Esophagus mucosa (tissue), 1 donor: ENCODE data around the gene RNU6-9. TPM values are rescaled to one million over a fixed set of nuclear protein-coding genes. Genes with fewer than 3 reads are reported as not detected.
A peak's percentile ranks its signal among the peaks of the same experiment; 100 is the strongest.
"Not testable (repeated sequence)": the region's sequence is repeated elsewhere in the genome, so short reads cannot be mapped to it uniquely, and the experiment has no call there.

Experiments used
- ATAC-seq: fragments of 200-7000 bp; cut with Tn5 transposase; one replicate; pipeline ENCODE4 v1.9.1; 2020
- total RNA-seq: library from RNA; stranded (reverse); gene quantifications from one replicate; pipeline ENCODE4 v1.2.4, GENCODE V29; 2023
- donor health status: DM: yes; HTN: yes; CAD: no.

Gene RNU6-9
- total RNA-seq, 1 donor from 2014 or later = not detected

DNA sequence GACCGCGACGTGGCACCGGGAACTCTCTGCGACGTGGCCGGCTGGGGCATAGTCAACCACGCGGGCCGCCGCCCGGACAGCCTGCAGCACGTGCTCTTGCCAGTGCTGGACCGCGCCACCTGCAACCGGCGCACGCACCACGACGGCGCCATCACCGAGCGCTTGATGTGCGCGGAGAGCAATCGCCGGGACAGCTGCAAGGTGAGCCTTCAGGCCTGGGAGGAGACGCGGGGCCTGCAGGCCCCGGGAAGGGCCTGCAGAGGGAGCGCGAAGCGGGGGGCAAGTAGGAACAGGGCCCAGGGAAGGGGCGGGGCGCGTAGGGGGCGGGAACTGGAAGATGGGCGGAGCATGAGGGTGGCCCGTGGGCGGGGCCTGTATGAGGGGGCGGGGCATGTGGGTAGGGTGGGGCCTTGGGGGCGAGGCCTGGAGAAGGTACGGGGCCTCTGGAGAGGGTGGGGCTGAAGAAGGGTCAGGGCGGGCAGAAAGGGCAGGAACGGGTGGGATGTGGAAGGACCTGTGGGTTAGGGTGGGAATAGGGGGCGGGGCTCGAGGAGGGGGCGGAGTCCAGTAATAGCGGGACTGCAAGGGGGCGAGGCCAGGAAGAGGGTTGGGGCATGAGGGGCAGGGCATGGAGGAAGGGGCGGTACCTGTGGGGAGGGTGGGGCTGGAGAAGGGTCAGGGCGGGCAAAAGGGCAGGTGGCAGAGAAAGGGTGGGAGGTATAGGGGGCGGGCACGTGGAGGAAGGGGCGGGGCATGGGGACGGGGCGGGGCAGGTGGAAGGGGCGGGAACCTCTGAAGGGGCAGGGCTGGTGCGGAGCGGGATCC, 31.3 kb upstream of the RNU6-9 start:
- peak; percentile 54 for ATAC-seq

DNA sequence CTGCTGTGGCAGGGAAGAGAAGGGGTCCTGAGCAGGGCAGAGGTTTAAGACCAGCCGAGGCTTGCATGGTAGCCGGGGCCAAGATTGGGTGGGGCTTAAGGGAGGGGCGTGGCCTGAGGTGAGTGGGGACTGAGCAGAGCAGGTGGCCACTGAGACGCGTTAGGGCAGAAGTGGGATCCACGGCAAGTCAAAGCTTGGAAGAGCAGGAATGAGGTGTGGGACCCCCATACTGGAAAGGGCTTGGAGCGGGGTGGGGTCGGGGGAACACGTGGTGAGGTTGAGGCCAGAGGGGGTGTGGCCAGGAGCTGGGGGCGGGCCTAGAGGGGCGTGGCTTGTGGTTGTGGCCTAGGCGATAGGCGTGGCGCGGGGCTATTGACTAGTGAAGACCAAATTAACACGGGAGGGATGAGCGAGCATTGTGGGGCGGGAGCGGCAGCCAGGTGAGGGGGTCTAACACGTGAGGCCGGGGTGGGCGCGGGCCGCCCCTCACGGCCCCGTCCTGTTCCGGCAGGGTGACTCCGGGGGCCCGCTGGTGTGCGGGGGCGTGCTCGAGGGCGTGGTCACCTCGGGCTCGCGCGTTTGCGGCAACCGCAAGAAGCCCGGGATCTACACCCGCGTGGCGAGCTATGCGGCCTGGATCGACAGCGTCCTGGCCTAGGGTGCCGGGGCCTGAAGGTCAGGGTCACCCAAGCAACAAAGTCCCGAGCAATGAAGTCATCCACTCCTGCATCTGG, 30.5 kb upstream of the RNU6-9 start:
- peak; percentile 40 for ATAC-seq

GRCh38 chr19:863315-863620, 30.0 kb upstream of the RNU6-9 start:
- no peak for ATAC-seq

DNA sequence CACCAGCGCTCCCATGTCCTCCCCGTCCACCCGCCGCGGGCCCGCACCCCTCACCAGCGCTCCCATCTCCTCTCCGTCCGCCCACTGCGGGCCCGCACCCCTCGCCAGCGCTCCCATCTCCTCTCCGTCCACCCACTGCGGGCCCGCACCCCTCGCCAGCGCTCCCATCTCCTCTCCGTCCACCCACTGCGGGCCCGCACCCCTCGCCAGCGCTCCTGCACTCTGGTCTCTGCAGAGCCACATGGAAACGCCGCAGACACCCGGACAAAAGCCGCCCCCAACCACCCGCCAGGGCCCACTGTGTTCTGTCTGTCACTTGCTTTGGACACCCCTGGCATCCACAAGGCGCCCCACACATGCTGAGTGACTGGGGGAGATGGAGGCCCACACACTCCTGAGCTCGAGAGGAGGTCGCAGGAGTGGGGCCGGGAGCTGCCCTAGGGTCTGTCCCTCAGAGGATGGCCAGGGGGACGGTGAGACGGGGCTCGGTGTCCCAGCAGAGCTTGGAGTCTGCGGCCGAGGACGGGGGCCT, 26.4 kb upstream of the RNU6-9 start:
- ATAC-seq = no peak

DNA sequence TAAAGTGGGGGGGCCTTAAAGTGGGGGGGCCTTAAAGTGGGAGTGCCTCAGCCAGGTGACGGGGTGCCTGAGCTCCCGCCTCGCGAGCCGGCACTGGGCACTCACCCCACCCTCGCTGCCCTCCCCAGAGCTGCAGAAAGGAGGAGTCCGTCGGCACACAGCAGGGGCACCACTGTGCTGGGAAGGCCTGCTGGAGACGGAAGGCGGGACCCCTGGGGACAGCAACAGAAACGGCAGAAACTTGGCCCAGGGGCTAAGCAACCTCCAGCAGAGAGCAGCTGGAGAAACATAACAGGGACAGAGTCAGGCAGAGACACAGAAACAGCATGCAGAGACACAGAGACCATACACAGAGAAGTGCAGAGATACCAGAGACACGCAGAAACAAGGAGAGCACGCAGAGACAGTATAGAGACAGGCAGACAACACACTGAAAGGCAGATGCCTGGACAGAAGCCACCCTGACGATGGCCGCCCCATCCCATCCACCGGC, 25.9 kb upstream of the RNU6-9 start:
- no peak for ATAC-seq

DNA sequence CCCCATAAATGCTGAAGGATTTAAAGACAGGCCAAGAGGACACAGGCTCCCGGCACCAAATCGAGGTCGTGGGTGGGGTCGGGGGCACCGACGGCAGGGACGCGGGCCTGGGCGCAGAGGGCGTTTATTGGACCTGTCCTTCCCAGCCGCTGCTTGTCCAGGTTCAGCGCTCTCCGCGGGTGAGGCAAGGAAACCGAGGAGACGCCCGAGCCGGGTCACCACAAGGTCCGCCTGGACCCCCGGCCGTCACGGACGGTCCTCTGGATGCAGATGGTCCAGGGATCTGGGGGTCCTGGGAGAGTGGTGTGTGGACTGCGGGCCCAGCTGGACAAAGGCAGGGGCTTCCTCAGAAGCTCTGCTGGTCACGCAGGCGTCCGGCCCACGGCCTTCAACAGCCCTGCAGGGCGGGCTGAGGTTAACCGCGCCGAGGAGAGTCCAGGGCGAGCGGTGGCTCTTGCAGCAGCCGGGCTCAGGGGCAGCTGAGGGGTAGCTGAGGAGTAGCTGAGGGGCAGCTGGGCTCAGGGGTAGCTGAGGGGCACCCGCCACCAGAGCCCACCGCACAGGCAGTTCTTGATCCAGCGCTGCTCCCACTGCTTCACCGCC, 25.3 kb upstream of the RNU6-9 start:
- no peak for ATAC-seq

GRCh38 chr19:868458-869244, 24.6 kb upstream of the RNU6-9 start:
- ATAC-seq = no peak

DNA sequence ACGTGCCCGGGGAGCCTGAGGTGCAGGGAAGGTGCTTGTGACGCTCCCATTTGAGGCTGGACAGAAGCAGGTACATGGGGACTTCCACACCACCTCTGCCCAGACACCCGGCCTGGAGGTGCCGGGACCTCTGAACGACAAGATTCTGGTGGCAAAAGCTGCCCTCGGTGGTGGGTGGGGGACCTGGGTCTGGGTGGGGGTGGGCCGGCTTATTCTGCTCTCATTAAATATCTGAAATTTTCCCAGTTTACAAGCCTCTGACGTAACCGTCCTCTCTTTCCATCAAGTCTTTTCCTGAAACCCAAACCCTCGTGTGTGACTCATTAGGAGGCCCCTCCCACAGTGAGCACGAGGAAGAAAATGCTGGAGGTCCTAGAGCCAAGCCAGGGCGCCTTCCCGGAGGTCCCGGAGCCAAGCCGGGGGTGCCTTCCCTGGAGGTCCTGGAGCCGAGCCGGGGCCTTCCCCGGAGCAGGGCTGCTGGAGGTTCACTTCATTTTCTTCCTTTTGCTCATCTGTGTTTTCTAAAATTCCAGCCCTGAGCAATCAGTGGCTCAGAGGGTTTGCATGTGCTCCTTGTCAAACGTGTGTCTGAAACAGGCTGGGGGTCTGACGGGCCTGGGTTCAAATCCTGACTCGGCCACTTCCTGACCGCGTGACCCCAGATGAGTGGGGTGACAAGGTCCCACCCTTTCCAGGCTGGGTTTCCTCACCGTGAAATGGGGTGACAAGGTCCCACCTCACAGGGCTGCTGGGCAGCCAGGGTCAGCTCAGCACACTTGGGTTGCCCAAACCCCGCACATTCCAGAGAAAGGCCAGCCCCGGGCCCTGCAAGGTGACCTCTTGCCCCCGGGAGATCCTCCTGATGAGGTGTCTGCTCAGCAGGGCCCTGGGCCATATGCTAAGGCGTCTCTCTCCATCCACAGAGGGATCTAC, 23.8 kb upstream of the RNU6-9 start:
- ATAC-seq = peak; percentile 30

GRCh38 chr19:870314-870713, 23.0 kb upstream of the RNU6-9 start:
- no peak for ATAC-seq

DNA sequence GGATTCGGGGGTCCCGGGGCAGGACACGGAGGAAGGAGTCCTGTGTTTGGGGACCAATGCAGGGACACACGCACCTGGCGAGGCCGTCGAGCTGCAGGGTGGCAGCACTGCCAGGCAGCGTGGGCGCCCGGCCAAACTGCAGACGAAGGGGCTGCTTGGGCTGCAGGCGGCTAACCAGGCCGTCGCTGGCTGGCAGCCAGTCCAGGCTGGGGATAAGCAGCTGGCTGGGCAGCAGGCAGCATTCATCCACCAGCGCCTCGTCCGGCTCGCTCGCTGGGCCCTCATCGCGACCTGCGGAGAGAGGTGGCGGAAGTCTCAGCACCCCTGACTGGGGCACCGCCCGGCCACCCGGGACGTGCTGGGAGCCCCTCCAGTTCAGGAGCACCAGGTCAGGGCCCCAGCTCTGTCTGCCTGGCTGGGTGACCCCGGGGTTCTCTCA, 22.3 kb upstream of the RNU6-9 start:
- no peak for ATAC-seq

GRCh38 chr19:871446-872265, 21.6 kb upstream of the RNU6-9 start:
- ATAC-seq = no peak

DNA sequence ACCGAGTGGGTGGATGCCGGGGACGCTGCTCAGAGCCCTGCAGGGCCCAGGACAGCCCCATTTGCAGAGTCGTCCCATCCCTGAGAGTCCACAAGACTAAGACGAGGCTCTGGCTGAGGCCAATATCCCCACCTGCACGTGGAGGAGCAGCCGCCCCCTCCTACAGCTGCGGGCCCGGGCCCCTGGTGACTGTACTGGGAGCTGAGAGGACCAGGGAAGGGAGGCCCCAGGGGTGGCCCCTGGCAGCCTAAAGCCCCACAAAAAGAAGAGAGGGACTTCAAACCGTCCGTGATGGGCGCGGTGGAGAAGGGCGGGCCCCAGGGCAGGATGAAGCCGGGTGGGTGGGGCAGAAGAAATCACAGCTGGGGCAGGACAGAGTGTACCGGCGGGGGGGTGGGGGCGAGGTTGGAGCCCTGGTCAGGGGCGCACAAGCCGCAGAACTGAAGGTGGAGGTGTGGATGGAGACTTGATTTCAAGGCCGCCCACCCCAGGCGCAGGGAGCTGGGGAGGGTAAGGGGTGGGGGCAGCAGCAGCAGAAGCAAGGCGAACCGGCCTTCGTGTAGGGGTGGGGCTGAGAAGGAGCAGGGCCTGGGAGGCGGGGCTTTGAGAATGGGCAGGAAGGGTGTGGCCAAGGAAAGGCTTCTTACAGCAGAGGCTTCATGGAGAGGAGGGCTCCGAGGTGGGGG, 20.9 kb upstream of the RNU6-9 start:
- peak; percentile 37 for ATAC-seq

GRCh38 chr19:873084-873483, 20.2 kb upstream of the RNU6-9 start:
- peak; percentile 15 for ATAC-seq

- ATAC-seq = no peak
These were observed 19.7 kb upstream of the RNU6-9 start for GRCh38 chr19:873561-874041.

DNA sequence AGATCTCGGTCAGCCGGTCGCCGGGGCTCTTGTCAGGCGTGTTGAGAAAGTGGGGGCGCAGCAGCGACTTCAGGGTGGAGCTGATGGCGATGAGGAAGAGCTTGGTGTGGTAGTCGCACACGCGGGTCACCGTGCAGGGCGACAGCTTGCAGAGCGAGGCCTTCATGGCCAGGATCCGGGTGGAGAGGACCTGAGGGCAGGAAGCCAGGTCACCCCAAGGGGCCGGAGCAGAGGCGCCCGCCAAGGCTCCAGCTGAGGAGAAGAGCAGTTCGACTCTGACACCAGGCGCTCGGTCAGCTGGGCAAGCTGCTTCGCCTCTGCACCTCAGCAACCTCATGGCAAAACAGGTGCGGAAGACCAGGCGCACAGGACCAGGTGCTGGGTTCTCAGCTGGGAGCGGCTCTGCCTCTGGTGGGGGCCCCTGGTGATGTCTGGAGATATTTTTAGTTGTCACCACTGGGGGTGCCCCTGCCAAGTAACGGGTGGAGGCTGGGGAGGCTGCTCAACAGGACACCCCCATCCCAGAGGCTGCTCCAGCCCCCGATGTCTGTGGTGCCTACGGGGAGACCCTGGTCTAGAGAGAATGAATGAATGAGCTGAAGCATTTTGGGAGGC, 17.9 kb upstream of the RNU6-9 start:
- no peak for ATAC-seq

DNA sequence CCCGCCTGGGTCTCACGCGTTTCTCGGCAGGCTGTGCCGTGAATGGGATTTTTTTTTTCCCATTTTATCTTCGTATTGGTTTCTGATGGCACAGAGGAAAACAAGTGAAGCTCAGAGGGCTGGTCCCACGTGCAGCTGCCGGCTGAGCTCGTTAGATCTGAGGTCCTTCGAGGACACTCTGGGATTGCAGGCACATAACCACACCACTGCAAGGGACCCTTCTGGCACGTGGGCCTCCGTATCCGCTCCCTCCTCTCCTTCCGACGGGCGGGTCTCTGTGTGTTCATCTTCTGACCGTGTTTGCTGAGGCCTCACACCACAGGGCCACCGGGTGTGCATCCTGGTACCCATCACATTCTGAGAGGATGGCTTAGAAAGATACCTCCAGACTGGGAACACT, 17.2 kb upstream of the RNU6-9 start:
- no peak for ATAC-seq

DNA sequence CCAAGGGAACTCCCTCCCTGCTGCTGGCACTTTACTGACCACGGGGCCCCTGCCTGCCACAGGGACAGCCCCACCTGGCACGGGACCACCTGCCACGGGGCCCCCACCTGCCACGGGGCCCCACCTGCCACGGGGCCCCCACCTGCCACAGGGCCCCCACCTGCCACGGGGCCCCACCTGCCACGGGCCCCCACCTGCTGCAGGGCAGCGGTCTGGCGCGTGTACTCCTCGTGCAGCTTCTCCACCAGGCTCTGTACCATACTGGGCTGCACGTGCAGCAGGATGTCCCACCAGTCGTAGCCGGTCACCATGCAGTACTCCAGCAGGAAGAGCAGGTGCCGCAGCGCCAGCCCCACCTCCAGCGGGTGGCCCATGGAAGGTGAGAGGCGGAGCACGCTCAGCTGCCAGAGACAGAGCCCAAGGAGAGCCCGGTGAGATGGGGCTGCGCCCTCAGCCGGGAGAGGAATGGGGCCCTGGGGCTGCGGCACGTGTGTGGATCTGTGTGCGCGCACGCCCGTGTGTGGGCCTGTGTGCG, 16.4 kb upstream of the RNU6-9 start:
- no peak for ATAC-seq

- not testable (repeated sequence) for ATAC-seq
These were observed 15.2 kb upstream of the RNU6-9 start for GRCh38 chr19:877992-878660.
